Measurements from ENCODE around the gene CCDC178. TPM values are rescaled to one million over a fixed set of nuclear protein-coding genes. Genes with fewer than 3 reads are reported as not detected.

CCDC178 gene
- total and polyA plus RNA-seq, 2 of the 4 experiments (the other 2 are of a cell fraction), result not detected

DNA sequence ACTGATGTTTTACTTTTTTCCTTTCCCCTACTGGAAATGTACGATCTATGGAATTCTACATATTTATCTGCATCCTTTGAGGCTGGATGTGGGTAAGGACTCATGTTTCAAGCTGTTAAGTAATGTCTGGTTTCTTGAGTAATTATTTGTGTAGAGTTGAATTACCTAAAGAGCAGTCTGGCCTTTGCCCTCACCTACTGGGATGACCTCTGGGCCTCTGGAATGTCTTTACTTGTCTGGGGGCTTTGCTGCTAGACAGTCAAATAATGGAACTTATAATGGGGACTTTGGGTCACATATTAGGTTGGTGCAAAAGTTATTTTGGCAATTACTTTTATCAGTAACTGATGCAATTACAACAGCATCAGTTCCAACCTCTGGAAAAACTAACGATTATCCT, 244.7 kb downstream of the CCDC178 start:
- no peak overlapping the region for H2AK5ac ChIP-seq (ENCODE audit: low read depth, low read length)
- H3K36me3 ChIP-seq (ENCODE audit: control insufficient read depth, insufficient read depth, low read length), result no peaks in the 10 kb centered on the region
- H2BK5ac ChIP-seq (ENCODE audit: low read depth, low read length, poor library complexity, severe bottlenecking), result no peak overlapping the region
- H4K5ac ChIP-seq (ENCODE audit: low read depth, low read length), result no peak overlapping the region
- H4K8ac ChIP-seq (ENCODE audit: low read depth in 2 of 2, low read length in 2 of 2), result no peak overlapping the region
- no peak overlapping the region for H3K9ac ChIP-seq (ENCODE audit: low read depth, low read length)
- no peak overlapping the region for H3K27ac ChIP-seq (ENCODE audit: insufficient read depth, low read length)
- no peak overlapping the region for H3K14ac ChIP-seq (replicated peaks; ENCODE audit: low read depth, low read length)
- H2AFZ ChIP-seq (replicated peaks; ENCODE audit: low read length, poor library complexity), result no peak overlapping the region
- H3K4me2 ChIP-seq (ENCODE audit: low read depth, low read length), result no peak overlapping the region
- H3K4ac ChIP-seq (ENCODE audit: low read depth, low read length), result no peak overlapping the region
- dilution Hi-C loops (cut with HindIII; ENCODE audit: low sequenced_read_pairs, unreplicated experiment) (no loop called here), intact Hi-C loops (cut with micrococcal nuclease) (no loop called here), in situ Hi-C loops (cut with MboI; ENCODE audit: low sequenced_read_pairs) (no loop called here)
- BruUV-seq (replicated peaks), result no TSS peak
- H3K79me1 ChIP-seq (ENCODE audit: low read depth in 1 of 2, low read length in 2 of 2), result no peaks in the 10 kb centered on the region
- TF ChIP-seq RAD21 (IDR thresholded peaks at IDR 0.05; ENCODE audit: low read length) (no peak), BHLHE40 (IDR thresholded peaks at IDR 0.05; ENCODE audit: low read depth, low read length) (no peak), RFX5 (IDR thresholded peaks at IDR 0.05; ENCODE audit: low read depth, low read length) (no peak), MAFK (IDR thresholded peaks at IDR 0.05; ENCODE audit: low read depth, low read length) (no peak), CHD1 (IDR thresholded peaks at IDR 0.05; ENCODE audit: low read depth, low read length) (no peak), CEBPB (IDR thresholded peaks at IDR 0.05; ENCODE audit: low read depth, low read length) (no peak), RCOR1 (IDR thresholded peaks at IDR 0.05; ENCODE audit: insufficient replicate concordance, low read length) (no peak), SMC3 (IDR thresholded peaks at IDR 0.05; ENCODE audit: low read depth, low read length) (no peak), POLR2A (IDR thresholded peaks at IDR 0.05; ENCODE audit: low read depth, low read length) (no peak), MXI1 (IDR thresholded peaks at IDR 0.05; ENCODE audit: borderline replicate concordance, low read depth, low read length) (no peak), FOS (IDR thresholded peaks at IDR 0.05; ENCODE audit: low read depth, low read length) (no peak)
- TF ChIP-seq, protein P1, sequence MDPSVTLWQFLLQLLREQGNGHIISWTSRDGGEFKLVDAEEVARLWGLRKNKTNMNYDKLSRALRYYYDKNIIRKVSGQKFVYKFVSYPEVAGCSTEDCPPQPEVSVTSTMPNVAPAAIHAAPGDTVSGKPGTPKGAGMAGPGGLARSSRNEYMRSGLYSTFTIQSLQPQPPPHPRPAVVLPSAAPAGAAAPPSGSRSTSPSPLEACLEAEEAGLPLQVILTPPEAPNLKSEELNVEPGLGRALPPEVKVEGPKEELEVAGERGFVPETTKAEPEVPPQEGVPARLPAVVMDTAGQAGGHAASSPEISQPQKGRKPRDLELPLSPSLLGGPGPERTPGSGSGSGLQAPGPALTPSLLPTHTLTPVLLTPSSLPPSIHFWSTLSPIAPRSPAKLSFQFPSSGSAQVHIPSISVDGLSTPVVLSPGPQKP (IDR thresholded peaks at IDR 0.05; ENCODE audit: borderline replicate concordance, low read depth, low read length), result no peak
- TF ChIP-seq, protein P2, sequence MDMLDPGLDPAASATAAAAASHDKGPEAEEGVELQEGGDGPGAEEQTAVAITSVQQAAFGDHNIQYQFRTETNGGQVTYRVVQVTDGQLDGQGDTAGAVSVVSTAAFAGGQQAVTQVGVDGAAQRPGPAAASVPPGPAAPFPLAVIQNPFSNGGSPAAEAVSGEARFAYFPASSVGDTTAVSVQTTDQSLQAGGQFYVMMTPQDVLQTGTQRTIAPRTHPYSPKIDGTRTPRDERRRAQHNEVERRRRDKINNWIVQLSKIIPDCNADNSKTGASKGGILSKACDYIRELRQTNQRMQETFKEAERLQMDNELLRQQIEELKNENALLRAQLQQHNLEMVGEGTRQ (IDR thresholded peaks at IDR 0.05; ENCODE audit: low read depth, low read length), result no peak
- H4K91ac ChIP-seq (ENCODE audit: insufficient read depth, low read depth, low read length), result no peak overlapping the region
- ChIA-PET POLR2A (ENCODE audit: unreplicated experiment) (no interaction called here), CTCF (interaction anchor here (1.0 kb wide), 1 partner anchor 15 kb away, joined by 3 read pairs; no protein-coding TSS in a partner anchor)
- no peaks in the 10 kb centered on the region for H3K27me3 ChIP-seq (ENCODE audit: control insufficient read depth, insufficient read depth, low read length)
- H3K18ac ChIP-seq (ENCODE audit: low read depth, low read length), result no peak overlapping the region
- no peak overlapping the region for H3K56ac ChIP-seq (ENCODE audit: extremely low read depth, insufficient read depth, low read length)
- no peak for ATAC-seq (ENCODE audit: low read depth)
- DNase-seq, result no peak
- no CpG with 5 or more reads among the region's 2 CpGs for WGBS, 2 experiments (ENCODE audit: extremely low coverage in 2 of 2, insufficient read length in 1 of 2)
- no peak overlapping the region for H2AK9ac ChIP-seq (replicated peaks; ENCODE audit: low read depth, low read length, poor library complexity)
- no peak overlapping the region for H2BK15ac ChIP-seq (ENCODE audit: low read depth, low read length)
- no peak overlapping the region for H3K4me3 ChIP-seq (ENCODE audit: insufficient read depth, low read depth, low read length)
- H3K23ac ChIP-seq (ENCODE audit: low read depth, low read length), result no peak overlapping the region
- no peaks in the 10 kb centered on the region for H3K4me1 ChIP-seq (ENCODE audit: control insufficient read depth, insufficient read depth, low read length)
- H3K9me3 ChIP-seq (ENCODE audit: control insufficient read depth, insufficient read depth, low read length), result no peaks in the 10 kb centered on the region
- H2BK20ac ChIP-seq (ENCODE audit: low read depth, low read length), result no peak overlapping the region
- H3K9me1 ChIP-seq (ENCODE audit: insufficient read depth, low read length), result no peaks in the 10 kb centered on the region
- no peak overlapping the region for H2BK120ac ChIP-seq (ENCODE audit: low read depth, low read length)
- no peaks in the 10 kb centered on the region for H4K20me1 ChIP-seq (ENCODE audit: insufficient read depth, low read length)
